T-helper 1 cell treated with Interleukin-12 subunit alpha and Interleukin-12 subunit beta and Interleukin-4 antibody, amounts not matched to agents 30 ng/mL and 1 ng/mL, for 36 hours (primary cell): ENCODE results near the gene HOXD10. TPM values are rescaled to one million over a fixed set of nuclear protein-coding genes. Genes with fewer than 3 reads are reported as not detected.

Experiments used
- intact Hi-C: fragments of 100-400 bp; cut with micrococcal nuclease; formaldehyde crosslinking; loops from one replicate; pipeline ENCODE4 v1.15.1; 2024
- total RNA-seq: library from RNA; stranded (reverse); gene quantifications from 2 replicates; pipeline ENCODE4 v1.2.3, GENCODE V29; 2022

Gene HOXD10
- total RNA-seq, 1 donor from 2014 or later = not detected

DNA sequence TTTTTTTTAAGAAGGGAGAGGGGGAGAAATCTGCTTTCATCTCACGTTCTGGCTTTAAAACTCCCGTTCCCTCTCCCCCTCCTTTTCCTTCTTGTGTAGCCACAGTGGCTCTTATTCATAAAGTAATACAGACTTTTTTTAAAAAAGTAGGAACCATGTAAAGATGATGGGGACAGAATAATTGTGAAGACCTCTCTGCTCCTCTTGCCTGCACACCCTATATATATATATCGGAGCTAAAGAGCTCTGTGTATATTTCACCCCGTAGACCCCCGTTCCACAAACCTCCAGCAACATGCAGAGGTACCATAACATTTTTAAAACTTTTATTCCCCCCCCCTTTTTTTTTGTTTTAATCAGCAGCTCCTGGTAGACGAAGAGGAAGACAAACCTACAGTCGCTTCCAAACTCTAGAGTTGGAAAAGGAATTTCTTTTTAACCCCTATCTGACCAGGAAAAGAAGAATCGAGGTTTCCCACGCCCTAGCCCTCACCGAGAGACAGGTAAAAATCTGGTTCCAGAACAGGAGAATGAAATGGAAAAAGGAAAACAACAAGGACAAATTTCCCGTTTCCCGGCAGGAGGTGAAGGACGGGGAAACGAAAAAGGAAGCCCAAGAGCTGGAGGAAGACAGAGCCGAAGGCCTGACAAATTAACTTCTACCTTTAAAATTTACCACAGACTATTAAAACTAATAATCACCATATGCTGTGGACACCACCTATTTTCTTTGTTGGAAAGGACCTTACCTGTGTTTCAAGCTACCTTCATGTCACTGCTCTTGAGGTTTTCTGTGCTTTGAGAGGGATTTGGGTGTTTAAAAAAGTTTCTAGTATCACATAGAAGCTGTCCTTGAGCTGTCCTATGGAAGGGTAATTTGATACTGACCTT, 14.6 kb downstream of the HOXD10 start:
- intact Hi-C loops = loop anchor here (1.0 to 5.0 kb wide), 2 partner anchors 34 to 47 kb away; partner anchors contain the start of gene HOXD12

GRCh38 chr2:176131848-176132158, 15.2 kb downstream of the HOXD10 start:
- intact Hi-C loops = loop anchor here (1.0 to 5.0 kb wide), 7 partner anchors 8 to 53 kb away; partner anchors contain the start of gene HOXD12

DNA sequence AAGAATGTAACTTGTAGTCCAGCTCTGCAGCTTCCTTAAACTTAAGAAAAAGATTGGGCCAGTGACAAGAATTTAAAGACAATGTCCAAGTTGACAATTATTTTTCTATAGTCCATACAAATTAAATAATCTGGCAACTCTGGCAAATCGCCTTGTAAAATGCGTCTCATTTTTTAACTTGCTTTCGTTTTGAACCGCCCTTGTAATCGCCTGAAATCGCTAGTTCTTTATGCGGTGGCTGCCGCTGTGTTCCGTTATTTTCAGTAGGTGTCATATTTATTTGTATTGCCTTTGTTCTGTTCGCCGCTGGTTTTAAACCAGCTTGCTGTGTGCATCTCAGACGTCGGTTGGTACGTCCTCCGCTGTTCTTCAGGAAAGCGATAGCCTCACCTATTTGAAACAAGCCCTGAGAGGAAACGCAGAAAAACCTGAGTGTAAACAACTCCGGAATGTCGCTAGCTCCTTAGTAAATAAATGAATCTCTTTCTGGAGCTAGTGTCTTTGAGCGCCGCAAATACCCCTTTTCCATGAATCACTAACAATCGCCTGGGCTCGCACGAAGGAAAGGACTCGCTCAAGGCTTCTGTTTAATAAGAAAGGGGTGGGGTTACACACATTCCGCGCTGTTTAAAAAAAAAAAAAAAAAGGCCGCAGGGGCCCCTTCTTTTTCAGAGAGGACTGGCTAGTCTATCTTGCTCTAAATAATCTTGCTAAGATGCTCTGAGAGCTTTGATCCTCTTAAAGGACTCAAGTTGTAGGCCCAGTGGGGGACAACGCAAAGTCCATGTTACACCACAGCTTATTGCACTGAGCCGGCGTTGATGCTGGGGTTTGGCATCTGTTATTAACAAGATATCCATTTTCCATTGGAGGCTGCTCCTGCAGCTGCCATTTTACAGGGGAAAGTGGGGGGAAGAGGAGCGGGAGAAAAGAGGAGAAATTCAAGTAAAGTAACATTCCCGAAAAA, 15.9 kb downstream of the HOXD10 start:
- intact Hi-C loops = loop anchor here (1.0 to 5.0 kb wide), 6 partner anchors 8 to 54 kb away; partner anchors contain the start of gene HOXD12

- intact Hi-C loops = loop anchor here (2.0 to 5.0 kb wide), 4 partner anchors 21 to 55 kb away; partner anchors contain the start of gene HOXD12
Measured at GRCh38 chr2:176133389-176133788, 16.8 kb downstream of the HOXD10 start.

- intact Hi-C loops = loop anchor here (5.0 kb wide), 1 partner anchor 37 kb away; the partner anchor contains the start of gene HOXD12
Measured at GRCh38 chr2:176134035-176134434, 17.5 kb downstream of the HOXD10 start.

- intact Hi-C loops = no loop called here
Measured at GRCh38 chr2:176135035-176135440, 18.5 kb downstream of the HOXD10 start.

- intact Hi-C loops = no loop called here
Measured at GRCh38 chr2:176136374-176137251, 20.0 kb downstream of the HOXD10 start.

DNA sequence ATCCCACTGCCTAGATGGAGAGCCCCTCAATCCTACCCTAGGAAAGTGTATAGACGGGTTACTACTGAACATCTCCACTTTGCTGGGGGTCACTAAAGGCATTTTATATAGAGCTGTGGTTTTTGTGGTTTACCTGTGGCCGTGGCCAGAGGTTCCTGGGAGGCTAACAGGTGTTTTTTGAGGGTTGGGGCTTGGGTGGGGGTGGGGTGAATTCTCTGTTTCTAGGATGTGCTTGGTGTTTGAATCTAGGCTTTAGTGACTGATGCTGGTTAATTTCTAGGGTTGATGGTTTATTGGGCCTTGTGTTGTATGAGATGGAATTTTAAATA, 20.6 kb downstream of the HOXD10 start:
- intact Hi-C loops = no loop called here

DNA sequence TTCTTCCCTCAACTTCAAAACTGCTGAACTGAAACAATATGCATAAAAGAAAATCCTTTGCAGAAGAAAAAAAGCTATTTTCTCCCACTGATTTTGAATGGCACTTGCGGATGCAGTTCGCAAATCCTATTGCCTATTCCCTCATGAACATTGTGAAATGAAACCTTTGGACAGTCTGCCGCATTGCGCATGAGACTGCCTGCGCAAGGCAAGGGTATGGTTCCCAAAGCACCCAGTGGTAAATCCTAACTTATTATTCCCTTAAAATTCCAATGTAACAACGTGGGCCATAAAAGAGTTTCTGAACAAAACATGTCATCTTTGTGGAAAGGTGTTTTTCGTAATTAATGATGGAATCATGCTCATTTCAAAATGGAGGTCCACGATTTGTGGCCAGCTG, 21.3 kb downstream of the HOXD10 start:
- intact Hi-C loops = no loop called here

GRCh38 chr2:176138526-176138922, 21.9 kb downstream of the HOXD10 start:
- intact Hi-C loops = no loop called here

- intact Hi-C loops = no loop called here
Measured at GRCh38 chr2:176138923-176139660, 22.5 kb downstream of the HOXD10 start.

DNA sequence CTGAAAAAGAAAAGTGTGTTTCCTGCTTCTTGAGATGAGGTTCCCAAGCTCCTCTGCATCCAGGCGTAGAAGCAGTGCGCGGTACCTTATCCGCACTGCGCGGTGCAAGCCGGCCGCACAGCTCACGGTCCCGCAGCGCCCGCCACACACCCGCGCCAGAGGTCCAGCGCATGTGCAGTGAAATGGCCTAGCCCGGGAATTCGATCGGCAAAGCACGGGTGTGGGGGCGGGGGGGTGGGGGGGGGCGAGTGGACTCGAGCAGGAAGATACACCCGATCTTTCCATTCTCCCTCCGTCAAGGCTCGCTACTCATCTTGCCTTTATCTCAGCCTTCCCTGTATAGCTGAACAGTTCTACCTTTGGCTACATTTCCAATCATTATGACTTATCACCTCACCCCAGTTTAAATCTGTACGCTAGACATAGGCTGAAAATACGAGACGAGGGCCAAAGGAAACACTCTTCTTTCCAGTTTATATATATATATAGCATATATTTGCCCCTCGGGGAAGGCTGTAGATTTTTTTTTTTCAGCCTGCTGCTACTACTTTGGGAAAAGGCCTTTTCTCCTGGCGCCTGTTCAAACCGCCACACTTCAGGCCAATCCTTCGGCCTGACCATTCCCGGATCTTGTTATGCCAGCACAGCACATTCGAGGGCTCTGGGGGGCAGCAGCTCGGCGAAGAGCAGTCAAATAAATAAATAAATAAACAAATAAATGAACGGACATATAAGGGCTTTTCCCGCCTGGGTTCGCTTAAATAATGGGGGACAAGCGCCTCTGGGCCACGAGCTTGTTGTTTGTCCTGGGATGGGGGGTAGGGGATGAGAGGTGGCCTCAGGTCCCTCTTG, 23.3 kb downstream of the HOXD10 start:
- intact Hi-C loops = loop anchor here (1.0 to 2.0 kb wide), 8 partner anchors 8 to 1007 kb away; partner anchors contain the start of gene HOXD3

DNA sequence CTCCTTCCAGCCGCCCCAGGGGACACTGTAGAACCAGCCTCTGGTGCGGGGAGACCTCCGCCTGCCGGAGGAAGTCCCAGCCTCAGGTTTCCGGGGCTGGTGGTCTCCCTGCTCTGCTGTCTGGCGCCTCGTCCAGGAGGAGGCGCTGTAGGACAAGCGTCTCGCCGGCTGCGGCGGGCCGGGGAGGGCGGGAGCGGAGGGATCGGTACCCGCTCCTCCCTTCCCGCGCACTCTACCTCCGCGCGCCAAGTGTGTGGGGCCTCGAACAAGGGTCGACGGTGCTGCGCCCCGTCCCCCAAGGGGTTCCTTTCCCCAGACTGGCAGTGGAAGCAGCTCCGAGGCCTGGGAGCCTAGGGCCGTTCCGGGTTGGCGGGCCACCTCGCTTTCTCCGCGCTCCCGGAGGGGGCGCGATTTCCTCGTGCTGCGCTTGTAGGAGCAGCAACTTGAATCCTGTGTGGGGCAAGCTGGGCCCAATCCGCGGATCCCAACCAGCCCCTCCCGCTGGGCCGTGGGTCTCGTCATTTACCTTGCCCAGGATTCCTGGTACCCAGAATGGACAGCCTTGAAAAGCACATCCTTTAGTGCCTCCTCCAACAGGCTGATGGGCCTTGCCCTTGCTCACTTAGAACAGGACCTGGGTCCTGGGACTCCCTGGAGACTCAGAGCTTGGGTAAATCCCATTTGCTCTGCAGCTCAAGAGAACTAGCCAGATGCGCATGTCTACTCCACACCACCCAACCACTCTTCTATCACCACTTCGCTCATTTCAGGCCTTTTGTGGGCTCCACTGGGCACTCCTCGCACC, 24.1 kb downstream of the HOXD10 start:
- intact Hi-C loops = loop anchor here (1.0 to 2.0 kb wide), 8 partner anchors 8 to 1007 kb away; partner anchors contain the start of gene HOXD3

DNA sequence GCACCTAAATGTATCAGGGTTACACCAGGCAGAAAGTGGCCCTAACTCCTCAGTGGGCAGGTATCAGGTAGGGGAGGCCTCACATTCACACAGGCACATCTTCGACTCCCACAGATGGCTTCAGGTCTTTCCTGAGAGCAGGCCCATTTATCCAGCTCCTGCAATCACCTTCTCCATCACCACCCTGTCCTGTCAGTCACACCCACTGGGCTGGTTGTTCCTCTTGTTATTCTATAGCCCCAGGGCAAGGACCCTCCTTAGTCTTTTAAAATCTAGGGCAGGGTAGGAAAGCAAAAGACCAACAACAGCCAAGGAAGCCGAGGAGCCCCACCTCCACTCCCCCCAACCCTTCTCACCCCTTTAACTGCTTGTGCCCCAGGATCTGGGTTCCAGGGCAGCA, 25.7 kb downstream of the HOXD10 start:
- intact Hi-C loops = no loop called here

DNA sequence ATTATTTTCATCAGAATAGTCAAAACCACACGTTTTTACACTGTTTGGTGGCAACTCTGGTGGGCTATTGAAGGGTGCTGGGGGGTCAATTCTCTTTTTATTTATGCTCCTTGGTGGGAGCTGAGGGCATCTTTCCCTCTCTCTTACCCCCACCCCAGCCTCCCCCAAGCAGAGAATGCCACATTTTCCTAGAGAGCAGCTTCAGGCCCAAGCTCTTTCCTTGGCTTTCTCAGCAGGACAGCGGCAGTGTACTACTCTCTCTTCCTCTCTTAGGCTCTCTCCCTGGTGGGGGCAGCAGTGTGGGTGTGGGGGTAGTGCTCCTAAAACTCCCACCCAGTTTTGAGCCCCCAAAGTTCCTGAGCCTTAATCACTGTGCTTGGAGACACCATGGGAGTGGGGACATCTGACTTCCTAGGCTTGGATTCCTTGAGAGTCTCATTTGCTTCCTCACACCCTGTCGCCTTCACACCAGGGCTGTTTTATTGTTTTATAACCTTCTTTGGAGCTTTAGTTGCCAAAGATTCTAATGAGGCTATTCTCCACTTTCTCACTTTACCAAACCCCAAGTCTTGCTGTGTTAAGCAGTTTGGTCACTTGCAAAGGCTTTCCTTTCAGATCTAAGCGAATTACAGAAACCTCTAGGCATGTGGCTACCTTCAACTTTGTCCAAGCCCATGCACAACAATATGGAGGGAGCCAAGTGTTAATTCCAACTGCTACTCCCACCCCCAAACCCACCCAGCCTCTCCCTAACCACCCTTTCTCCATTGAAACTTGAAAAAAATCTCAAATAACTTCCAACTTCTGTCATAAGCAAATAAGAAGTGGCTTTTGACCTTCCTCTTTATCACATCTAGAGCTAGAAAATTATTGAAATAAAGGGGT, 28.7 kb downstream of the HOXD10 start:
- intact Hi-C loops = no loop called here

- intact Hi-C loops = no loop called here
Measured at GRCh38 chr2:176146101-176146500, 29.5 kb downstream of the HOXD10 start.

DNA sequence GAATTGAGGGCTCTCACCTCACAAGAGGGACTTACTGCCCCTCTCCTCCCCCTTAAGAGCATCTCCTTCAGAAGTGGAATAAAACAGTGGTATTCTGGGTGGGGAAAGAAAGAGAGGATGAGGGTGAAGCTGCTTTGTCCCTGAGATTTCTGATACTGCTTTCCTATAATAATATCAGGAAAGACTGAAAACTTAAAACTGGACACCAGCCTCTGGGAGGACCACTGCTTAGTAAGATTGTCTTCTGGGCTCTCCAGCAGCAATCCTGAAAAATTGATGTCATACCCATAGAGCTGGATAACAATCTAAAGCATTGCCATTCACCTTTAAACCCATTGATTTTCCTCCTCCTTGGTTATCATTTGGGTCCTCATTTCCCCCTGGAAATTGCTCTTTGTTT, 30.1 kb downstream of the HOXD10 start:
- intact Hi-C loops = no loop called here
